Naive thymus-derived CD4-positive, alpha-beta T cell (primary cell): ENCODE data around the gene TIAM1. TPM values are rescaled to one million over a fixed set of nuclear protein-coding genes. Genes with fewer than 3 reads are reported as not detected.
"Not testable (repeated sequence)": the region's sequence is repeated elsewhere in the genome, so short reads cannot be mapped to it uniquely, and the experiment has no call there.

Experiments used
- ATAC-seq: fragments of 150-1000 bp; cut with Tn5 transposase; 2 replicates; pipeline ENCODE4 v1.10.0; 2021; ENCODE audit warnings: mild to moderate bottlenecking, moderate library complexity
- CTCF ChIA-PET: fragments of 350-600 bp; sonication (Branson Sonifier 250); formaldehyde crosslinking; loops from one replicate; lab custom pipeline; 2021; ENCODE audit warnings: antibody characterized with exemption; lab: Charles Lee
- POLR2A ChIA-PET: fragments of 350-600 bp; sonication (Branson Sonifier 250); formaldehyde crosslinking; loops from one replicate; lab custom pipeline; 2021; ENCODE audit warnings: antibody characterized with exemption, inconsistent platforms; lab: Charles Lee
- DNase-seq, 9 donors: peaks; one replicate each; pipeline versions ENCODE4 v3.0.0 to v3.0.0-alpha.2; 2020 to 2022; ENCODE audit warnings: mixed read lengths in 1 of 9
- H3K27ac ChIP-seq: one replicate; pipeline ENCODE4 v1.7.0; 2013; ENCODE audit warnings: mild to moderate bottlenecking, low read depth, low read length, moderate library complexity
- H3K27me3 ChIP-seq, 2 donors: one replicate each; pipeline ENCODE4 v1.7.0; 2013; ENCODE audit warnings: low read length in 2 of 2, mild to moderate bottlenecking in 2 of 2, moderate library complexity in 2 of 2; ENCODE audit not compliant: control insufficient read depth in 2 of 2, insufficient read depth in 2 of 2
- H3K36me3 ChIP-seq, 3 experiments: 1 replicate in 2 of 3; 2 replicates in 1 of 3; pipeline ENCODE4 v1.7.0; 2013; ENCODE audit warnings: low read length in 3 of 3, mild to moderate bottlenecking in 3 of 3, moderate library complexity in 1 of 3; ENCODE audit not compliant: insufficient read depth in 3 of 3, control insufficient read depth in 2 of 3
- H3K4me1 ChIP-seq, 2 donors: one replicate each; pipeline ENCODE4 v1.7.0; 2013; ENCODE audit warnings: low read length in 2 of 2, mild to moderate bottlenecking in 2 of 2, moderate library complexity in 1 of 2; ENCODE audit not compliant: control insufficient read depth in 2 of 2, insufficient read depth in 2 of 2
- H3K4me3 ChIP-seq: 2 replicates; pipeline ENCODE4 v1.7.0; 2013; ENCODE audit warnings: mild to moderate bottlenecking, low read length
- H3K9me3 ChIP-seq, 3 experiments: 1 replicate in 2 of 3; 2 replicates in 1 of 3; pipeline ENCODE4 v1.7.0; 2013; ENCODE audit warnings: low read length in 3 of 3; ENCODE audit not compliant: control insufficient read depth in 2 of 3
- H3K27ac Mint-ChIP-seq, 9 donors: one replicate each; pipeline ENCODE4 v1.8.0; 2020 to 2022; ENCODE audit warnings: mixed read lengths in 9 of 9, mild to moderate bottlenecking in 8 of 9, moderate library complexity in 5 of 9, inconsistent platforms in 2 of 9
- H3K27me3 Mint-ChIP-seq, 5 donors: one replicate each; pipeline ENCODE4 v1.8.0; 2021 to 2022; ENCODE audit warnings: mixed read lengths in 5 of 5, mild to moderate bottlenecking in 1 of 5
- H3K36me3 Mint-ChIP-seq, 5 donors: one replicate each; pipeline ENCODE4 v1.8.0; 2020 to 2022; ENCODE audit warnings: mixed read lengths in 5 of 5, mild to moderate bottlenecking in 3 of 5, inconsistent platforms in 1 of 5
- H3K4me1 Mint-ChIP-seq, 7 donors: one replicate each; pipeline ENCODE4 v1.8.0; 2020 to 2022; ENCODE audit warnings: mixed read lengths in 7 of 7, mild to moderate bottlenecking in 3 of 7, inconsistent platforms in 1 of 7
- H3K4me3 Mint-ChIP-seq, 10 donors: one replicate each; pipeline ENCODE4 v1.8.0; 2020 to 2022; ENCODE audit warnings: mild to moderate bottlenecking in 10 of 10, mixed read lengths in 10 of 10, moderate library complexity in 6 of 10, inconsistent platforms in 2 of 10
- H3K9me3 Mint-ChIP-seq, 11 donors: one replicate each; pipeline ENCODE4 v1.8.0; 2020 to 2022; ENCODE audit warnings: mixed read lengths in 11 of 11, mild to moderate bottlenecking in 4 of 11, inconsistent platforms in 1 of 11, moderate library complexity in 1 of 11
- intact Hi-C, 2 donors: fragments of 100-400 bp; cut with micrococcal nuclease; formaldehyde crosslinking; loops; one replicate each; pipeline ENCODE4 v1.15.1; 2023
- polyA plus RNA-seq, 2 donors: library from polyadenylated mRNA; unstranded; fragments of 300-500 nt; fragmentation: Illumina TruSeq; gene quantifications; one replicate each; pipeline ENCODE4 v1.2.3, GENCODE V29; 2021
- total RNA-seq, 6 experiments: library from RNA in 5 of 6; stranded (reverse) in 5 of 6; gene quantifications; 1 replicate in 5 of 6; 2 replicates in 1 of 6; pipeline ENCODE4 v1.2.3 and lab custom pipeline; 2021 to 2026

Gene TIAM1
- total and polyA plus RNA-seq, 7 experiments from 2014 or later: 24.8 to 103 (median 73.9) TPM

- peaks cover 0 to 3% (median 0%) of the 10 kb centered on the region in 11 donors for H3K9me3 Mint-ChIP-seq
- peaks cover 0 to 3% (median 0%) of the 10 kb centered on the region in 7 donors for H3K4me1 Mint-ChIP-seq
- no peaks in the 10 kb centered on the region for H3K4me1 ChIP-seq
- DNase-seq (no peak), ATAC-seq (no peak)
- intact Hi-C loops: no loop called here
- no peaks in the 10 kb centered on the region for H3K27me3 ChIP-seq
- H3K4me3 Mint-ChIP-seq: no peak overlapping the region
- H3K36me3 Mint-ChIP-seq: peaks cover 0 to 37% (median 6%) of the 10 kb centered on the region in 5 donors
- H3K27ac Mint-ChIP-seq: no peak overlapping the region
- ChIA-PET POLR2A (no interaction called here), CTCF (no interaction called here)
- H3K27me3 Mint-ChIP-seq: no peaks in the 10 kb centered on the region
- H3K4me3 ChIP-seq: no peak overlapping the region
- H3K36me3 ChIP-seq: no peaks in the 10 kb centered on the region
- no peak overlapping the region for H3K27ac ChIP-seq
- H3K9me3 ChIP-seq: no peaks in the 10 kb centered on the region
Measured at GRCh38 chr21:31230937-31231336, 113.1 kb downstream of the TIAM1 start.

- H3K27me3 Mint-ChIP-seq, H3K4me3 Mint-ChIP-seq, H3K4me1 ChIP-seq, H3K9me3 ChIP-seq, H3K36me3 ChIP-seq, H3K4me3 ChIP-seq, H3K27ac Mint-ChIP-seq, intact Hi-C loops, H3K9me3 Mint-ChIP-seq, H3K27ac ChIP-seq, POLR2A ChIA-PET, ATAC-seq, DNase-seq, H3K27me3 ChIP-seq, H3K4me1 Mint-ChIP-seq, CTCF ChIA-PET: not testable (repeated sequence)
- H3K36me3 Mint-ChIP-seq: peaks cover 0 to 37% (median 0%) of the 10 kb centered on the region in 5 donors
Measured at GRCh38 chr21:31228723-31229122, 115.3 kb downstream of the TIAM1 start.

- H3K4me1 Mint-ChIP-seq: no peaks in the 10 kb centered on the region
- no peak overlapping the region for H3K4me3 Mint-ChIP-seq
- no peaks in the 10 kb centered on the region for H3K27me3 Mint-ChIP-seq
- Histone ChIP-seq H3K9me3 (no peaks in the 10 kb centered on the region), H3K27me3 (no peaks in the 10 kb centered on the region), H3K36me3 (no peaks in the 10 kb centered on the region), H3K27ac (no peak overlapping the region), H3K4me3 (no peak overlapping the region), H3K4me1 (no peaks in the 10 kb centered on the region)
- ChIA-PET POLR2A (no interaction called here), CTCF (interaction anchor here (0.6 kb wide), 1 partner anchor 8 kb away, joined by 4 read pairs; no protein-coding TSS in a partner anchor)
- peaks cover 0 to 26% (median 0%) of the 10 kb centered on the region in 5 donors for H3K36me3 Mint-ChIP-seq
- ATAC-seq (no peak), DNase-seq (no peak)
- intact Hi-C loops: no loop called here
- H3K27ac Mint-ChIP-seq: no peak overlapping the region
- no peaks in the 10 kb centered on the region for H3K9me3 Mint-ChIP-seq
Measured at GRCh38 chr21:31225713-31226112, 118.3 kb downstream of the TIAM1 start.

- ChIA-PET CTCF (no interaction called here), POLR2A (no interaction called here)
- H3K27me3 Mint-ChIP-seq: no peaks in the 10 kb centered on the region
- H3K4me1 Mint-ChIP-seq: peaks cover 0 to 4% (median 0%) of the 10 kb centered on the region in 7 donors
- Histone ChIP-seq H3K9me3 (no peaks in the 10 kb centered on the region), H3K27ac (no peak overlapping the region), H3K27me3 (no peaks in the 10 kb centered on the region), H3K4me3 (no peak overlapping the region), H3K4me1 (no peaks in the 10 kb centered on the region), H3K36me3 (no peaks in the 10 kb centered on the region)
- intact Hi-C loops: no loop called here
- no peak overlapping the region for H3K27ac Mint-ChIP-seq
- DNase-seq: no peak
- peaks cover 0 to 22% (median 0%) of the 10 kb centered on the region in 5 donors for H3K36me3 Mint-ChIP-seq
- H3K4me3 Mint-ChIP-seq: no peak overlapping the region
- no peaks in the 10 kb centered on the region for H3K9me3 Mint-ChIP-seq
- no peak for ATAC-seq
Measured at GRCh38 chr21:31222142-31222541, 121.9 kb downstream of the TIAM1 start.

- H3K27me3 Mint-ChIP-seq: no peaks in the 10 kb centered on the region
- intact Hi-C loops: no loop called here
- no peaks in the 10 kb centered on the region for H3K9me3 Mint-ChIP-seq
- no peak for ATAC-seq
- Histone ChIP-seq H3K4me1 (no peaks in the 10 kb centered on the region), H3K4me3 (no peak overlapping the region), H3K27me3 (no peaks in the 10 kb centered on the region), H3K27ac (no peak overlapping the region), H3K9me3 (no peaks in the 10 kb centered on the region), H3K36me3 (no peaks in the 10 kb centered on the region)
- no peak overlapping the region for H3K27ac Mint-ChIP-seq
- ChIA-PET POLR2A (no interaction called here), CTCF (no interaction called here)
- H3K4me1 Mint-ChIP-seq: peaks cover 0 to 4% (median 0%) of the 10 kb centered on the region in 7 donors
- no peak overlapping the region for H3K4me3 Mint-ChIP-seq
- peaks cover 0 to 24% (median 0%) of the 10 kb centered on the region in 5 donors for H3K36me3 Mint-ChIP-seq
- no peak for DNase-seq
Measured at GRCh38 chr21:31221043-31221442, 123.0 kb downstream of the TIAM1 start.

GRCh38 chr21:31220575-31220974, 123.5 kb downstream of the TIAM1 start:
- ChIA-PET POLR2A (no interaction called here), CTCF (no interaction called here)
- intact Hi-C loops: no loop called here
- Histone ChIP-seq H3K4me3 (no peak overlapping the region), H3K4me1 (no peaks in the 10 kb centered on the region), H3K27ac (no peak overlapping the region), H3K9me3 (no peaks in the 10 kb centered on the region), H3K36me3 (no peaks in the 10 kb centered on the region), H3K27me3 (no peaks in the 10 kb centered on the region)
- Mint-ChIP-seq H3K27me3 (no peaks in the 10 kb centered on the region), H3K9me3 (no peaks in the 10 kb centered on the region), H3K27ac (no peak overlapping the region), H3K4me1 (peaks cover 0 to 6% (median 0%) of the 10 kb centered on the region in 7 donors), H3K36me3 (peaks cover 0 to 23% (median 0%) of the 10 kb centered on the region in 5 donors), H3K4me3 (no peak overlapping the region)
- no peak for ATAC-seq
- no peak for DNase-seq

- Histone ChIP-seq H3K4me1 (no peaks in the 10 kb centered on the region), H3K9me3 (no peaks in the 10 kb centered on the region), H3K36me3 (no peaks in the 10 kb centered on the region), H3K27me3 (no peaks in the 10 kb centered on the region), H3K27ac (no peak overlapping the region), H3K4me3 (no peak overlapping the region)
- Mint-ChIP-seq H3K36me3 (peaks cover 0 to 20% (median 0%) of the 10 kb centered on the region in 5 donors), H3K9me3 (no peaks in the 10 kb centered on the region), H3K27ac (no peak overlapping the region), H3K4me1 (peaks cover 0 to 7% (median 0%) of the 10 kb centered on the region in 7 donors), H3K27me3 (no peaks in the 10 kb centered on the region), H3K4me3 (no peak overlapping the region)
- CTCF ChIA-PET: interaction anchor here (0.6 kb wide), 1 partner anchor 86 kb away, joined by 6 read pairs; no protein-coding TSS in a partner anchor
- DNase-seq: peak in 1 of 9 donors; percentile 33
- POLR2A ChIA-PET: no interaction called here
- ATAC-seq: no peak
- intact Hi-C loops: no loop called here
Measured at GRCh38 chr21:31218830-31219608, 125.0 kb downstream of the TIAM1 start.
